H1 (cell line): Measurements from ENCODE around the gene STAG1. TPM values are rescaled to one million over a fixed set of nuclear protein-coding genes. Genes with fewer than 3 reads are reported as not detected.

Source experiments
- CTCF ChIA-PET: fragments of 300-600 bp; sonication (Branson Sonifier 250); formaldehyde crosslinking; loops from one replicate; lab custom pipeline; 2021; ENCODE audit not compliant: partially characterized antibody; lab: Charles Lee
- POLR2A ChIA-PET: fragments of 300-600 bp; sonication (Branson Sonifier 250); formaldehyde crosslinking; loops from one replicate; lab custom pipeline; 2021; ENCODE audit warnings: inconsistent platforms; ENCODE audit not compliant: partially characterized antibody; lab: Charles Lee
- DNase-seq, 2 experiments: peaks; one replicate each; pipeline versions ENCODE4 v3.0.0 to v3.0.0-alpha.2; 2010 to 2022; ENCODE audit warnings: low spot score in 2 of 2, low read depth in 1 of 2, mixed read lengths in 1 of 2
- FAIRE-seq: peaks from 2 replicates; lab custom pipeline; 2011; peaks lifted over from hg19 to GRCh38; lab: Jason Lieb, UNC
- H2AFZ ChIP-seq: 2 replicates; pipeline ENCODE4 v1.8.1; 2012; ENCODE audit warnings: low read length, inconsistent platforms
- H2AK5ac ChIP-seq: 2 replicates; pipeline ENCODE4 v1.6.1; 2013; ENCODE audit warnings: low read depth, low read length
- H2BK120ac ChIP-seq: replicated peaks from 2 replicates; pipeline ENCODE3; 2013; ENCODE audit warnings: low read depth, low read length, inconsistent platforms
- H2BK12ac ChIP-seq: 2 replicates; pipeline ENCODE4 v1.6.1; 2013; ENCODE audit warnings: low read depth, low read length
- H2BK15ac ChIP-seq: 2 replicates; pipeline ENCODE4 v1.6.1; 2013; ENCODE audit warnings: low read length
- H2BK20ac ChIP-seq: 2 replicates; pipeline ENCODE4 v1.6.1; 2013; ENCODE audit warnings: low read length
- H2BK5ac ChIP-seq: 2 replicates; pipeline ENCODE4 v1.6.1; 2013; ENCODE audit warnings: low read depth, low read length
- H3K14ac ChIP-seq: 2 replicates; pipeline ENCODE4 v1.6.1; 2013; ENCODE audit warnings: inconsistent platforms; ENCODE audit not compliant: insufficient read length
- H3K18ac ChIP-seq: 2 replicates; pipeline ENCODE4 v1.6.1; 2013; ENCODE audit warnings: low read length; ENCODE audit errors: extremely low read depth
- H3K23ac ChIP-seq: 2 replicates; pipeline ENCODE4 v1.6.1; 2013; ENCODE audit warnings: inconsistent platforms; ENCODE audit not compliant: insufficient read length
- H3K23me2 ChIP-seq: 2 replicates; pipeline ENCODE4 v1.6.1; 2013; ENCODE audit warnings: low read depth, low read length
- H3K27ac ChIP-seq: 2 replicates; pipeline ENCODE4 v1.6.1; 2011; ENCODE audit warnings: low read depth, low read length, inconsistent platforms
- H3K27me3 ChIP-seq, 4 experiments: replicated peaks in 1 of 4; 1 replicate in 1 of 4; 2 replicates in 3 of 4; pipeline versions ENCODE4 v1.6.1 to v1.8.1; 2011 to 2013; ENCODE audit warnings: low read length in 3 of 4, mild to moderate bottlenecking in 3 of 4, inconsistent platforms in 2 of 4, mixed read lengths in 2 of 4, moderate library complexity in 1 of 4; ENCODE audit not compliant: control insufficient read depth in 3 of 4, insufficient read depth in 3 of 4; ENCODE audit errors: extremely low read depth in 1 of 4
- H3K36me3 ChIP-seq, 4 experiments: 2 replicates each; pipeline versions ENCODE4 v1.6.1 to v1.8.1; 2011 to 2013; ENCODE audit warnings: mild to moderate bottlenecking in 4 of 4, low read length in 3 of 4, moderate library complexity in 2 of 4, control low read depth in 1 of 4, inconsistent platforms in 1 of 4; ENCODE audit not compliant: insufficient read depth in 4 of 4, control insufficient read depth in 2 of 4
- H3K4ac ChIP-seq: replicated peaks from 2 replicates; pipeline ENCODE3; 2013; ENCODE audit warnings: low read length, low read depth, mixed read lengths, inconsistent platforms; ENCODE audit not compliant: insufficient read length
- H3K4me1 ChIP-seq, 4 experiments: replicated peaks in 1 of 4; 1 replicate in 1 of 4; 2 replicates in 3 of 4; pipeline versions ENCODE4 v1.6.1 to v1.8.1; 2011 to 2013; ENCODE audit warnings: low read length in 3 of 4, inconsistent platforms in 2 of 4, mixed read lengths in 1 of 4; ENCODE audit not compliant: insufficient read depth in 4 of 4, control insufficient read depth in 3 of 4
- H3K4me2 ChIP-seq, 2 experiments: 2 replicates each; pipeline versions ENCODE4 v1.6.1 to v1.8.1; 2011 to 2013; ENCODE audit warnings: low read depth in 2 of 2, low read length in 2 of 2, control low read depth in 1 of 2, inconsistent platforms in 1 of 2, mild to moderate bottlenecking in 1 of 2; ENCODE audit not compliant: insufficient read depth in 1 of 2
- H3K4me3 ChIP-seq, 4 experiments: fragments of 200-600, 300-600 bp in 1 of 4; sonication (generic), shearing (Covaris generic), sonication (Bioruptor Twin) in 1 of 4; 2 replicates each; pipeline versions ENCODE4 v1.5.1 to v1.8.1; 2011 to 2016; ENCODE audit warnings: low read length in 4 of 4, low read depth in 3 of 4, control low read depth in 2 of 4, inconsistent platforms in 2 of 4, mild to moderate bottlenecking in 2 of 4, mixed read lengths in 1 of 4, moderate library complexity in 1 of 4; ENCODE audit not compliant: insufficient read depth in 2 of 4; ENCODE audit errors: extremely low read depth in 1 of 4
- H3K56ac ChIP-seq: replicated peaks from 2 replicates; pipeline ENCODE3; 2013; ENCODE audit warnings: low read depth, mild to moderate bottlenecking, mixed read lengths, low read length, inconsistent platforms; ENCODE audit not compliant: insufficient read length
- H3K79me1 ChIP-seq: 2 replicates; pipeline ENCODE4 v1.6.1; 2013; ENCODE audit warnings: low read depth, low read length, control low read depth
- H3K79me2 ChIP-seq, 2 experiments: 2 replicates each; pipeline versions ENCODE4 v1.6.1 to v1.8.1; 2012 to 2013; ENCODE audit warnings: low read length in 2 of 2, mild to moderate bottlenecking in 2 of 2, inconsistent platforms in 1 of 2; ENCODE audit not compliant: insufficient read depth in 2 of 2, control insufficient read depth in 1 of 2
- H3K9ac ChIP-seq, 4 experiments: replicated peaks in 1 of 4; 1 replicate in 1 of 4; 2 replicates in 3 of 4; pipeline versions ENCODE4 v1.6.1 to v1.8.1; 2011 to 2013; ENCODE audit warnings: low read depth in 3 of 4, low read length in 3 of 4, control low read depth in 2 of 4, mild to moderate bottlenecking in 2 of 4, moderate library complexity in 2 of 4, inconsistent platforms in 1 of 4; ENCODE audit errors: extremely low read depth in 1 of 4
- H3K9me3 ChIP-seq, 2 experiments: 2 replicates each; pipeline versions ENCODE4 v1.6.1 to v1.8.1; 2012 to 2013; ENCODE audit warnings: mild to moderate bottlenecking in 2 of 2, moderate library complexity in 2 of 2, control low read depth in 1 of 2, inconsistent platforms in 1 of 2, low read depth in 1 of 2, low read length in 1 of 2, mixed read lengths in 1 of 2; ENCODE audit not compliant: insufficient read depth in 2 of 2
- H4K20me1 ChIP-seq, 2 experiments: replicated peaks in 1 of 2; 2 replicates each; pipeline versions ENCODE3 to v1.8.1; 2011 to 2013; ENCODE audit warnings: inconsistent platforms in 2 of 2, low read length in 2 of 2, mild to moderate bottlenecking in 1 of 2; ENCODE audit not compliant: insufficient read depth in 2 of 2, control insufficient read depth in 1 of 2
- H4K5ac ChIP-seq: 2 replicates; pipeline ENCODE4 v1.6.1; 2013; ENCODE audit warnings: low read length, low read depth, mixed read lengths, inconsistent platforms; ENCODE audit not compliant: insufficient read length
- H4K8ac ChIP-seq: 2 replicates; pipeline ENCODE4 v1.8.0; 2013; ENCODE audit warnings: mild to moderate bottlenecking, moderate library complexity, low read length, inconsistent platforms; ENCODE audit not compliant: insufficient read depth; ENCODE audit errors: extremely low read depth
- H4K91ac ChIP-seq: replicated peaks from 2 replicates; pipeline ENCODE3; 2013; ENCODE audit warnings: low read length, mixed read lengths, inconsistent platforms; ENCODE audit not compliant: insufficient read length
- JUND ChIP-seq: IDR thresholded peaks from 2 replicates; pipeline ENCODE4 v1.6.1; 2011; ENCODE audit warnings: mild to moderate bottlenecking, improper control_type of control experiment, low read length
- KDM4A ChIP-seq: IDR thresholded peaks from one replicate; pipeline ENCODE4 v1.7.1; 2012; ENCODE audit warnings: low read depth, mild to moderate bottlenecking, moderate library complexity, low read length, inconsistent platforms; ENCODE audit not compliant: severe bottlenecking
- RBBP5 ChIP-seq: IDR thresholded peaks from 2 replicates; pipeline ENCODE4 v1.7.1; 2012; ENCODE audit warnings: low read depth, mild to moderate bottlenecking, inconsistent platforms, low read length, moderate library complexity, borderline replicate concordance
- SP1 ChIP-seq: IDR thresholded peaks from 2 replicates; pipeline ENCODE4 v1.6.1; 2011; ENCODE audit warnings: low read depth, low read length
- TAF1 ChIP-seq: IDR thresholded peaks from 2 replicates; pipeline ENCODE4 v1.6.1; 2011; ENCODE audit warnings: mild to moderate bottlenecking, low read depth, low read length
- TBP ChIP-seq: IDR thresholded peaks from 2 replicates; pipeline ENCODE4 v1.6.1; 2011; ENCODE audit warnings: low read depth, low read length, improper control_type of control experiment
- USF2 ChIP-seq: IDR thresholded peaks from 2 replicates; pipeline ENCODE4 v1.6.1; 2011; ENCODE audit warnings: low read length, improper control_type of control experiment
- ZNF274 ChIP-seq: IDR thresholded peaks from 2 replicates; pipeline ENCODE4 v1.7.0; 2012; ENCODE audit warnings: low read length, borderline replicate concordance; ENCODE audit errors: extremely low read depth
- WGBS, 2 experiments: shearing (Covaris generic) in 1 of 2; methylation state at CpG; one replicate each; pipeline versions ENCODE4 v1.1.6 to v1.1.7; 2013 to 2015; ENCODE audit warnings: low lambda C conversion rate in 2 of 2, mixed read lengths in 2 of 2, inconsistent platforms in 1 of 2, low coverage in 1 of 2, missing lambda C conversion rate in 1 of 2; ENCODE audit not compliant: insufficient replicate concordance in 2 of 2, insufficient coverage in 1 of 2, insufficient read length in 1 of 2; ENCODE audit errors: extremely low coverage in 1 of 2, missing lambda C conversion rate in 1 of 2; 5-methylcytosine and 5-hydroxymethylcytosine counted together
- polyA plus RNA-seq, 7 experiments: library from polyadenylated mRNA; depleted of rRNA in 3 of 7; stranded (reverse) in 5 of 7; unstranded in 2 of 7; fragments of >200 nt in 5 of 7; fragments of 200-250 nt in 2 of 7; gene quantifications; 1 replicate in 5 of 7; 2 replicates in 1 of 7; 4 replicates in 1 of 7; pipeline versions ENCODE4 v1.2.1 to v1.2.3, GENCODE V29; 2011 to 2013; ENCODE audit warnings: missing spikeins in 2 of 7, mixed read lengths in 2 of 7
- total RNA-seq: library from RNA; stranded (reverse); fragmentation: NEBNext Ultra II Directional; extraction: Animal tissue kit (Norgen Biotek cat#: 25700); gene quantifications from 2 replicates; pipeline ENCODE4 v1.2.1, GENCODE V29; 2021
- TF ChIP-seq, protein P1 (sequence below), 3 experiments: IDR thresholded peaks; 1 replicate in 2 of 3; 2 replicates in 1 of 3; pipeline versions ENCODE4 v1.5.1 to v1.6.1; 2011; ENCODE audit warnings: low read length in 3 of 3, mild to moderate bottlenecking in 3 of 3, inconsistent platforms in 2 of 3, low read depth in 1 of 3, moderate library complexity in 1 of 3; ENCODE audit not compliant: insufficient read depth in 1 of 3; ENCODE audit errors: control extremely low read depth in 1 of 3

Gene STAG1
- total and polyA plus RNA-seq, 2 of the 8 experiments (the other 6 are each of a cell fraction or from before 2014, with no cell fraction given) = 4.6 to 23.4 TPM

DNA sequence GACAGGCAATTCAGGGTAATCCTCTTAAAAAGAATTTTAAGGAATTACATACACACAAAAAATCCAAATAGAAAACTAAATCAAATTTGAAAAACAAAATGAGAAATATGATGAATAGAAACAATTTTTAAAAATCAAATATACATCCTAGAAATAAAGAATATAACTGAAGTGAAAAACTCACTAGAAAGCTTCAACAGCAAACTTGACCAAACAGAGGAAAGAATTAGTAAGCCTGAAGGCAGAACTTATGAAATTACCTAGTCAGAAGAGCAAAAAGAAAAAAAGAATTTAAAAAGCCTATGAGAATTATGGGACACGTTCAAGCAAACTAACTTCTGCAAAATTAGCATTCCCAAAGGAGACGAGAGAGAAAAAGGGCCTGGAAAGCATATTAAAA, 296.0 kb downstream of the STAG1 start:
- Histone ChIP-seq H3K4me1 (no peaks in the 10 kb centered on the region), H2BK15ac (no peak overlapping the region), H3K23ac (no peak overlapping the region), H4K5ac (no peak overlapping the region), H3K79me1 (no peaks in the 10 kb centered on the region), H3K79me2 (no peaks in the 10 kb centered on the region), H3K9ac (no peak overlapping the region), H4K91ac (no peak overlapping the region), H2AFZ (no peak overlapping the region), H2BK12ac (no peak overlapping the region), H2AK5ac (no peak overlapping the region), H3K4me3 (no peak overlapping the region), H3K27me3 (no peaks in the 10 kb centered on the region), H3K4ac (no peak overlapping the region), H4K8ac (no peak overlapping the region), H3K23me2 (no peaks in the 10 kb centered on the region), H3K18ac (no peak overlapping the region), H3K36me3 (peaks cover 0 to 13% (median 4%) of the 10 kb centered on the region in 4 experiments; a peak in 3 of 8 replicates), H3K27ac (no peak overlapping the region), H4K20me1 (no peaks in the 10 kb centered on the region), H2BK120ac (no peak overlapping the region), H3K14ac (no peak overlapping the region), H3K4me2 (no peak overlapping the region), H2BK20ac (no peak overlapping the region), H3K56ac (no peak overlapping the region), H3K9me3 (peaks cover 17 to 21% of the 10 kb centered on the region in 2 experiments), H2BK5ac (no peak overlapping the region)
- CTCF ChIA-PET = no interaction called here
- TF ChIP-seq, protein P1, sequence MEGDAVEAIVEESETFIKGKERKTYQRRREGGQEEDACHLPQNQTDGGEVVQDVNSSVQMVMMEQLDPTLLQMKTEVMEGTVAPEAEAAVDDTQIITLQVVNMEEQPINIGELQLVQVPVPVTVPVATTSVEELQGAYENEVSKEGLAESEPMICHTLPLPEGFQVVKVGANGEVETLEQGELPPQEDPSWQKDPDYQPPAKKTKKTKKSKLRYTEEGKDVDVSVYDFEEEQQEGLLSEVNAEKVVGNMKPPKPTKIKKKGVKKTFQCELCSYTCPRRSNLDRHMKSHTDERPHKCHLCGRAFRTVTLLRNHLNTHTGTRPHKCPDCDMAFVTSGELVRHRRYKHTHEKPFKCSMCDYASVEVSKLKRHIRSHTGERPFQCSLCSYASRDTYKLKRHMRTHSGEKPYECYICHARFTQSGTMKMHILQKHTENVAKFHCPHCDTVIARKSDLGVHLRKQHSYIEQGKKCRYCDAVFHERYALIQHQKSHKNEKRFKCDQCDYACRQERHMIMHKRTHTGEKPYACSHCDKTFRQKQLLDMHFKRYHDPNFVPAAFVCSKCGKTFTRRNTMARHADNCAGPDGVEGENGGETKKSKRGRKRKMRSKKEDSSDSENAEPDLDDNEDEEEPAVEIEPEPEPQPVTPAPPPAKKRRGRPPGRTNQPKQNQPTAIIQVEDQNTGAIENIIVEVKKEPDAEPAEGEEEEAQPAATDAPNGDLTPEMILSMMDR (IDR thresholded peaks at IDR 0.05; ENCODE audit: control extremely low read depth in 1 of 3, insufficient read depth in 1 of 3, low read depth in 1 of 3, low read length in 3 of 3) = no peak
- TF ChIP-seq USF2 (no peak), SP1 (no peak), TAF1 (no peak), TBP (no peak), JUND (no peak), RBBP5 (no peak), ZNF274 (no peak), KDM4A (no peak)
- FAIRE-seq = no peak
- WGBS, 2 experiments = 78% methylated on average over 2 of the region's 2 CpGs; no CpG with 5 or more reads in 1 of the 2 experiments
- no peak for DNase-seq
- POLR2A ChIA-PET = no interaction called here
